Stimulated activated CD8-positive, alpha-beta memory T cell treated with anti-CD3 and anti-CD28 coated beads, Interleukin-15, amount 100 ng/mL, for 24 hours (primary cell): ENCODE results near the gene RETREG1.
"Not testable (repeated sequence)": the region's sequence is repeated elsewhere in the genome, so short reads cannot be mapped to it uniquely, and the experiment has no call there.

ENCODE experiments used
- DNase-seq: peaks from one replicate; pipeline ENCODE4 v3.0.0-alpha.2; 2020; ENCODE audit warnings: low read depth

Gene RETREG1

DNA sequence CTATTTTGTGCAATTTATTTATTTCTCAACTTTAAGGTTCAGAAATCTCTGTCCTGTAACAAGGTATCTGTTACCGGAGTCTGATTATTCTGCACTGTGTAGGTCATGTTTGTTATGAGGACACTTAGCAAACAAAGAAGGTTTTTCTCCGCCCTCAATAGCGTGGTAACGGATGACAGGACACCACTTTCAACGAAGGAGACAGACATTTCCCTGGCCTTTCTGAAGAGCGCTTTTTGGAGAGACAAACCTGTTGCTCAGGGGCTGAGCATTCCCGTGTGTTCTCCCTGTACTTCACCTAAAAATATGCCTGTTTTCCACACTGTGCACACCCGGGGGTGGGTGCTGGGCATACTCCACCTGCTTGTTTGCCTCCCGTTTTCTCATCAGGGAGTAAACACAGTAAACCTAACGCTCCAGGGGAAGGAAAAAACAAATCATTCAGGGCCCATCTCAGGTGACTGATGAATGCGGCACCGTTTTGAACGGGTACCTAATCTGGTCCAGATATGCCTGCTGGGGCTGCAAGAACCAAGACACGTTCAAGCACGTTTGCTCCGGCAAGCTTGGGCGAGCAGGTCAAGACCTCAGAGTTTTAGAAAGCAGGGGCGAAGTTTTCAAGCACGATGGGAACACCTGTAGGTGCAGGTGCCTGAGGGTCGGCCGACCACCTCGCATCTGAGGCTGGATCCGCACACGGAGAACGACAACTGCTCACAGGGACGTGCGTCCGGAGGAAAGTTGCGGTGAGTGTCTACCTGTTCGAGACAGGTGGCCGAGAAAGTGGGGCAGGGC lies 859 bp downstream of the RETREG1 start:
- no peak for DNase-seq

GRCh38 chr5:16612007-16612406 lies 4.8 kb downstream of the RETREG1 start:
- DNase-seq: no peak

- DNase-seq: not testable (repeated sequence)
Observed at GRCh38 chr5:16610896-16611295, 5.9 kb downstream of the RETREG1 start.

DNA sequence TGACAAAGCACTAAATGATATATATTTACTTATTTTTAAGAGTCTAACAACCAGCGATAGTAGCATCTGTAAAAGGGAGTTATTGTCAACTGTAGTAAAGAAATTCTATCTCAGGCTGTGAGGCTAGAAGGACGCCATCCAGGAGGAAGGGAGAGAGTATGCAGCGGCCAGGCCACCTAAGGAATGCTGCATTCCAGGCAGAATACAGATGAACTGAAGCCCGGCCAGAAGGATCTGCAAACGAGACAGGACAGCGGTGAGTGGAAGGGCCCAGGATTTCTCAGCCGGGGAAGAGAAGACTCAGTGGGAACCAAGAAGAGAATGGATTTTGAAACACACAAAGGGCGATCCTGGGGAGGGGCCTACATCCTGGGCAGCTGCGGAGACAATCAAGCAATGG lies 7.4 kb downstream of the RETREG1 start:
- no peak for DNase-seq

DNA sequence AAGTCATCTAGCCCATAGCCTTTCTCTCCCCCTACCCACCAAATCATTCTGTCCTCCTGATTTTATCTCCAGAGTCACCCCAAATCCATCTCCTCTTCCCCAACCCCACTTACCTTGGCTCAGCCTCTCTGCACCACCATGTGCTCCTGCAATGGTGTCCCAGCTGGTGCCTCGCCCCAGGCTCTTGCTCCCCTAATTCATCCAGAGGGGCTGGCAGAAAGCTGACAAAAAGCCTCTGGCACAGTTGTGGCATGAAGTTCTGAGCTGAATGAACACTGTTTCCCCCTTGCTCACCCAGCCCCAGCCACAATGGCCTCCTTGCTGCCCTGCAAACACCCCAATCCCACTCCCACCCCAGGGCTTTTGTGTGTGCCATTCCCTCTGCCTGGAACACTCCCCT lies 10.2 kb downstream of the RETREG1 start:
- no peak for DNase-seq

- no peak for DNase-seq
Observed at GRCh38 chr5:16603701-16604100, 13.1 kb downstream of the RETREG1 start.

GRCh38 chr5:16603295-16603694 lies 13.5 kb downstream of the RETREG1 start:
- no peak for DNase-seq

- DNase-seq: no peak
Observed at GRCh38 chr5:16602182-16602581, 14.6 kb downstream of the RETREG1 start.

- DNase-seq: no peak
Observed at GRCh38 chr5:16600946-16601345, 15.9 kb downstream of the RETREG1 start.

DNA sequence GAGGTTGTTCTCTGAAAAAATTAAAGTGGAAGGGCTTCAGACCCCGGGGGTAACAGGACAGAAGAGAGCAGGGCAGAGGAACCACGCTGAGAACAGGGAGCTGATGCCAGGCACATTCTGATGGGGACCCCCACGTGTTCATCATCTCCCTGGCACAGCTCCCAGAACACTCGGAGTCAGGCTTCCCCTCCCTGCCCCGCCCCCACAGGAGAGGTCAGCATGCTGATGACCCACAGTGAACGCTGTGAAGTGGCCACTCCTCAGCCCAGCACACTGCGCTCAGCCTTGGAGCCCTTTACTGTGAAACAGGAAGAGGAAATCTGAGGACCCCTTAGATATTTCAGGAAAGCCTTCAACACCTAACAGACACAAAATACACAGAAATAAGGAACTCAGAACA lies 16.4 kb downstream of the RETREG1 start:
- DNase-seq: no peak

DNA sequence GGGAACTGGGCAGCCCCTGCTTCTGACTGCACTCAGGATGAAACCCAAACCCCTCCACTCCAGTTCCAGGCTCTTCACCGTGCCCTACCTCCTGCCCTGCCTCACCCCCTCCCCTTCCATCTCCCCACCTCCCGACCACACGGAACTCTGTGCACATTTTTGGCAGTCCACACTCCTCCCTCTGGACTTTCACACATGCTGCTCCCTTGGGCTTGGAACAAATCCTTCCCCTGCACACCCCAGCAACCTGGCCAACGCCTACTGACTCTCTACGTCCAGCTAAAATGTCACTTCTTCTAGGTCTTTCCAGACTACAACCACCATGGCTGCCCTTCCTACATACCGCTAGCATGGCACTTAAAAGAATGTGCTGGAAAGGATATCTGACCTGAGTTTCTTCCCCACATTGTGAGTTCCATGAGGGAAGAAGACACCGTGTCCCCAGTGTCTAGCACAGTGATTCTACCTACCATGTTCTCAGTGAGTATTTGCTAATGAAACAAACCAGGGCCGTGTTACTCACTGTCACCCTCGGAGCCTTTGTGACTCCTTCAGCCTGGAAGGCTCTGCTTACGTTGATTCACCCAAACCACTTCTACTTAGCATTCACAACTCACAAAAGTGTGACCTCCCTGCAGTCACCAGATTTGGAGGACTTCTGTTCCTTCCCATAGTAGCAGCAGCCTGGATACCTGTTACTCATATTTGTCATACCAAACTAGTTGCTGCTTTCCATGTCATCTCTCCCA lies 18.7 kb downstream of the RETREG1 start:
- DNase-seq: no peak

- no peak for DNase-seq
Observed at GRCh38 chr5:16596581-16596940, 20.2 kb downstream of the RETREG1 start.

DNA sequence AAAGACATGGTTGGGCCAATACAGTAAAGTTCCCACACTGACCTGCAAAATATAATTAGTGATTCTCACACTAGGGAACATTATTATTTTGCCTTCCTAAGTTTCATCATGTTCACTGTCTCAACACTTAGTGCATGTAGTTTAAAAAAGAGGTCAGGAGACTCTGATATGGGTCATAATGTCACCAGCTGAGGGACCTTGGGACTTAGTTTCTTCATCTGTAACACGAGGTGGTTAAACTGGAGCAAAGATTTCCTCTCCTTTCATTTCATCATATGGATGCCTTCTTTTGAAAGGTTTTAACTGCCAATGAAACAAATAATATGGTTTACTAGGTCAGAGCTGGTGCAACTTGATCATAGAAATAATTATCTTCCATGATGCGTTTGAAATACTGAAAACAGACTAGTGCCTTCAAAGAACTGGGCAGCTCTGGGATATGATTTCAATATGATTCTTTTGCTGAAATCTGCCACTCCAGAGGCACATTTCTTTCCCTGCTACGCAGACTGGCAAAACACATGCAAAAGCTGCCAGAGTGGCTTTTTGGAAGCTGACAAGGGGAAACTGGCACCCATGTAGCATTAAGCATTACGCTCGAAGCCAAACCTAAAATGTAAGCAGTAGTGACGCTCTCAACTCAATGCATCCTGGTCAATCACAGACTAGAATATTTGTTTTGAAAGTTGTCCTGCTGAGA lies 20.8 kb downstream of the RETREG1 start:
- no peak for DNase-seq

- no peak for DNase-seq
Observed at GRCh38 chr5:16593628-16594027, 23.2 kb downstream of the RETREG1 start.

DNA sequence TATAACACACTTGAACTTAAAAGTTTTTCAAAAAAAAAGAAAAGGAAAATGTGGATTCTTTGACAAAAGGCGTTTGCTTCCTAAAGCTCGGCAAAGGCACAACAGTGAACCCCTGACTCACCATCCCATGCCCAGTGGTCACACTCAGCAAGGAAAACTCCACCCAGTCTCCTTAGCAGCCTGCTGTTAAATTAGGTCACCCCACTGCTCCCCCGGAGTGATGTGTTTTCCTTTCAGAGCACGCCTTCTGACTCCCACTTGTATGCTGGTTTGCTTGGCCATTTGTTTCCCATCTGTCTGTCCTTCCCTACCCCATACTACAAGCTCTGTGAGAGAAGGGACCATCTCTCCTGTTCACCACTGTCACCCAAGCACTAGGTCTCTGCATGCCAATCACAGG lies 23.8 kb downstream of the RETREG1 start:
- DNase-seq: no peak

DNA sequence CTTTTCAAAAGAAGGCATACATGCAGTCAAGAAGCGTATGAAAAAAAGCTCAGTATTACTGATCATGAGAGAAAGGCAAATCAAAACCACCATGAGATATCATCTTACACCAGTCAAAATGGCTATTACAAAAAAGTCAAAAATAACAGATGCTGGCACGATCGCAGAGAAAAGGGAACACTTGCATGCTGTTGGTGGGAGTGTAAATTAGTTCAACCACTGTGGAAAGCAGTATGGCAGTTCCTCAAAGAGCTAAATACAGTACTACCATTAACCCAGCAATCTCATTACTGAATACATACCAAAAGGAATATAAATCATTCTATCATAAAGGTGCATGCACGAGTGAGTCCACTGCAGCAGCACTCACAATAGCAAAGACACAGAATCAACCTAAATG lies 24.5 kb downstream of the RETREG1 start:
- no peak for DNase-seq

DNA sequence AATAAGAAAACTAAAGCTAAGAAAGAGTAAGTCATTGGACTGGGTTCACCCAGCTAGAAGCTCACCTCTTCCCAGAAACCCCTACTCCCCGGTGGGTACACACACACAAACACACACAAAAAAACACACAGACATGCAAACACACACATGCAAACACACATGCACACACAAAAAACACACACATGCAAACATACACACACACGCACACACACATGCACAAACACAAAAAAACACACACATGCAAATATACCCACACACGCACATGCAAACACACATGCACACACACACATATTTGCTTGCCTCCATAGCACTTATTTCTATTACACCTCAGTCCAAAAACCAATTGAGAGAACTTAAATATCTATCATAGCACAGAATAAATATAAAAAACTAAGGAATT lies 26.1 kb downstream of the RETREG1 start:
- no peak for DNase-seq

- no peak for DNase-seq
Observed at GRCh38 chr5:16589658-16590057, 27.1 kb downstream of the RETREG1 start.

- no peak for DNase-seq
Observed at GRCh38 chr5:16588434-16589214, 28.2 kb downstream of the RETREG1 start.

DNA sequence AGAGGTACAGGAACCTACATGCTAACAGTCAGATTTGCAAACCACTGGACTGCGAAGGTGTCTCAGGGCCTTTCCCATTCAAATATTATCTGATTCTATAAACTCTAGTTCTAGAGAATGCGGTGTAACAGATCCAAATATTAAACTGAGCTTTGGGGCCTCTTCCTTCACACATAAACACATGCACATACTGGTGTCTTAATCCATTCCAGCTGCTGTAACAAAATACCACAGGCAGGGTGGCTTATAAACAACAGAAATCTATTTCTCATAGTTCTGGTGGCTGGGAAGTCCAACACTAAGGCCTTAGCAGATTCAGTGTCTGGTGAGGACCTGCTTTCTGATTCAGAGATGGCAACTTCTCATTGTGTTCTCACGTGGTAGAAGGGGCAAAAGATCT lies 30.2 kb downstream of the RETREG1 start:
- no peak for DNase-seq

GRCh38 chr5:16585041-16585667 lies 31.6 kb downstream of the RETREG1 start:
- no peak for DNase-seq

GRCh38 chr5:16582081-16582480 lies 34.7 kb downstream of the RETREG1 start:
- no peak for DNase-seq
